GM23338 (cell line): ENCODE results near the gene ZFAND6. TPM values are rescaled to one million over a fixed set of nuclear protein-coding genes. Genes with fewer than 3 reads are reported as not detected.

ENCODE experiments used
- ATAC-seq: fragments of 200-7000 bp; cut with Tn5 transposase; 3 replicates; pipeline ENCODE4 v1.9.1; 2020
- DNase-seq: peaks from one replicate; pipeline ENCODE4 v3.0.0-alpha.2; 2015; ENCODE audit warnings: low spot score
- H2AFZ ChIP-seq: fragments of 200-600 bp; sonication (generic); 2 replicates; pipeline ENCODE4 v1.8.0; 2016; ENCODE audit warnings: antibody characterized with exemption, mild to moderate bottlenecking, moderate library complexity
- H3F3A ChIP-seq: fragments of 200-600 bp; sonication (generic); replicated peaks from 2 replicates; pipeline ENCODE4 v1.8.0; 2017; ENCODE audit warnings: antibody characterized with exemption, mixed run types, low read depth
- H3K27ac ChIP-seq: fragments of 200-600 bp; sonication (generic); 2 replicates; pipeline ENCODE4 v1.6.1; 2016; ENCODE audit warnings: low read depth
- H3K27me3 ChIP-seq: fragments of 200-600 bp; sonication (generic); 2 replicates; pipeline ENCODE4 v1.8.0; 2016; ENCODE audit warnings: mild to moderate bottlenecking, mixed run types, moderate library complexity; ENCODE audit not compliant: insufficient read depth
- H3K36me3 ChIP-seq: fragments of 200-600 bp; sonication (generic); 2 replicates; pipeline ENCODE4 v1.8.0; 2016; ENCODE audit warnings: mild to moderate bottlenecking; ENCODE audit not compliant: insufficient read depth
- H3K4me1 ChIP-seq: fragments of 200-600 bp; sonication (generic); 2 replicates; pipeline ENCODE4 v1.8.0; 2016; ENCODE audit warnings: mild to moderate bottlenecking, moderate library complexity; ENCODE audit not compliant: insufficient read depth
- H3K4me2 ChIP-seq: fragments of 200-600 bp; sonication (generic); 2 replicates; pipeline ENCODE4 v1.7.1; 2017; ENCODE audit warnings: mixed run types
- H3K4me3 ChIP-seq: fragments of 200-600 bp; sonication (generic); 2 replicates; pipeline ENCODE4 v1.6.1; 2016; ENCODE audit warnings: mixed run types
- H3K79me2 ChIP-seq: fragments of 200-600 bp; sonication (generic); replicated peaks from 2 replicates; pipeline ENCODE4 v1.8.0; 2017; ENCODE audit warnings: mild to moderate bottlenecking; ENCODE audit not compliant: insufficient read depth
- H3K9me2 ChIP-seq: fragments of 200-600 bp; sonication (generic); 2 replicates; pipeline ENCODE4 v1.8.0; 2017; ENCODE audit not compliant: insufficient read depth
- H4K20me1 ChIP-seq: fragments of 200-600 bp; sonication (generic); replicated peaks from 2 replicates; pipeline ENCODE4 v1.8.0; 2017; ENCODE audit warnings: mild to moderate bottlenecking; ENCODE audit not compliant: insufficient read depth
- H3K27ac Mint-ChIP-seq: 2 replicates; pipeline ENCODE4 v1.8.0; 2020; ENCODE audit warnings: inconsistent platforms, mild to moderate bottlenecking, moderate library complexity, mixed read lengths
- H3K27me3 Mint-ChIP-seq: 3 replicates; pipeline ENCODE4 v1.8.0; 2022; ENCODE audit warnings: low read depth, mild to moderate bottlenecking, moderate library complexity, mixed read lengths, inconsistent platforms; ENCODE audit not compliant: insufficient read depth, poor library complexity
- H3K36me3 Mint-ChIP-seq: 3 replicates; pipeline ENCODE4 v1.8.0; 2021; ENCODE audit warnings: low read depth, mild to moderate bottlenecking, inconsistent platforms, moderate library complexity, mixed read lengths
- H3K4me1 Mint-ChIP-seq: 3 replicates; pipeline ENCODE4 v1.8.0; 2020; ENCODE audit warnings: mild to moderate bottlenecking, inconsistent platforms, mixed read lengths
- H3K4me3 Mint-ChIP-seq: 3 replicates; pipeline ENCODE4 v1.8.0; 2021; ENCODE audit warnings: moderate library complexity, mild to moderate bottlenecking, inconsistent platforms, mixed read lengths
- H3K9me3 Mint-ChIP-seq: 3 replicates; pipeline ENCODE4 v1.8.0; 2020; ENCODE audit warnings: moderate library complexity, mild to moderate bottlenecking, inconsistent platforms, mixed read lengths
- CREB1 ChIP-seq: fragments of 250-450 bp; sonication (Bioruptor Pico); IDR thresholded peaks from 2 replicates; pipeline ENCODE4 v1.5.0; 2020; ENCODE audit warnings: low read depth, mild to moderate bottlenecking, moderate library complexity
- CTCF ChIP-seq, 2 experiments: fragments of 200-600 bp in 1 of 2; sonication (generic) in 1 of 2; conservative IDR thresholded peaks; 2 replicates each; pipeline versions ENCODE4 v1.5.1 to v1.6.1; 2016 to 2017; ENCODE audit warnings: antibody characterized with exemption in 2 of 2, low read depth in 2 of 2, mild to moderate bottlenecking in 2 of 2, moderate library complexity in 1 of 2
- ETS1 ChIP-seq: IDR thresholded peaks from 2 replicates; pipeline ENCODE4 v1.6.1; 2016; ENCODE audit warnings: antibody characterized with exemption
- EZH2 ChIP-seq: fragments of 200-600 bp; sonication (generic); IDR thresholded peaks from one replicate; pipeline ENCODE4 v1.8.0; 2017; ENCODE audit warnings: antibody characterized with exemption, mild to moderate bottlenecking, low read depth; ENCODE audit not compliant: unreplicated experiment
- EZH2phosphoT487 ChIP-seq: fragments of 200-600 bp; sonication (generic); IDR thresholded peaks from one replicate; pipeline ENCODE4 v1.8.1; 2018; ENCODE audit warnings: antibody characterized with exemption; ENCODE audit not compliant: unreplicated experiment
- JUNB ChIP-seq: IDR thresholded peaks from one replicate; pipeline ENCODE4 v1.6.1; 2016; ENCODE audit warnings: antibody characterized with exemption; ENCODE audit not compliant: unreplicated experiment
- NANOG ChIP-seq: IDR thresholded peaks from 2 replicates; pipeline ENCODE4 v1.6.1; 2016; ENCODE audit warnings: antibody characterized with exemption, borderline replicate concordance
- POLR2AphosphoS5 ChIP-seq: IDR thresholded peaks from 2 replicates; pipeline ENCODE4 v1.6.1; 2016; ENCODE audit warnings: antibody characterized with exemption, low read depth
- REST ChIP-seq: IDR thresholded peaks from one replicate; pipeline ENCODE4 v1.6.1; 2018; ENCODE audit warnings: antibody characterized with exemption; ENCODE audit not compliant: unreplicated experiment
- STAT1 ChIP-seq: IDR thresholded peaks from one replicate; pipeline ENCODE4 v1.6.1; 2016; ENCODE audit warnings: antibody characterized with exemption; ENCODE audit not compliant: unreplicated experiment
- ZNF114 ChIP-seq: fragments of 250-450 bp; sonication (Bioruptor Pico); IDR thresholded peaks from 2 replicates; pipeline ENCODE4 v1.5.0; 2020; ENCODE audit warnings: mild to moderate bottlenecking, moderate library complexity
- ZNF331 ChIP-seq: fragments of 250-450 bp; sonication (Bioruptor Pico); IDR thresholded peaks from 2 replicates; pipeline ENCODE4 v1.5.0; 2020; ENCODE audit warnings: low read depth, mild to moderate bottlenecking, moderate library complexity
- ZNF462 ChIP-seq: fragments of 250-450 bp; sonication (Bioruptor Pico); IDR thresholded peaks from 2 replicates; pipeline ENCODE4 v1.5.0; 2020; ENCODE audit warnings: mild to moderate bottlenecking, moderate library complexity
- polyA plus RNA-seq: library from polyadenylated mRNA; unstranded; fragments of >200 nt; fragmentation: Nextera tagmentation; extraction: Ambion mirVana; gene quantifications from 2 replicates; pipeline ENCODE4 v1.2.1, GENCODE V29; 2016
- total RNA-seq: library from RNA; depleted of rRNA; stranded (reverse); fragments of >200 nt; shearing (Covaris generic); gene quantifications from 2 replicates; pipeline ENCODE4 v1.2.3, GENCODE V29; 2014

ZFAND6 gene
- total and polyA plus RNA-seq, 2 experiments from 2014 or later: 205 to 292 TPM

- Histone ChIP-seq H4K20me1 (no peaks in the 10 kb centered on the region; the same call in 1 of the 2 replicates), H2AFZ (no peak overlapping the region), H3K4me1 (no peaks in the 10 kb centered on the region), H3F3A (no peaks in the 10 kb centered on the region), H3K27me3 (no peaks in the 10 kb centered on the region), H3K27ac (no peak overlapping the region), H3K4me2 (no peak overlapping the region), H3K4me3 (no peak overlapping the region), H3K79me2 (no peaks in the 10 kb centered on the region), H3K9me2 (no peaks in the 10 kb centered on the region), H3K36me3 (no peaks in the 10 kb centered on the region)
- no peaks in the 10 kb centered on the region; the same call in 2 of the 3 replicates for H3K4me1 Mint-ChIP-seq
- ATAC-seq (no peak), DNase-seq (no peak)
- peaks cover 1% of the 10 kb centered on the region for H3K27me3 Mint-ChIP-seq
- peaks cover 32% of the 10 kb centered on the region for H3K36me3 Mint-ChIP-seq
- H3K27ac Mint-ChIP-seq: no peak overlapping the region
- peaks cover 2% of the 10 kb centered on the region; the same call in 1 of the 3 replicates for H3K9me3 Mint-ChIP-seq
- TF ChIP-seq CTCF (conservative IDR thresholded peaks at IDR 0.05; ENCODE audit: low read depth in 2 of 2) (no peak), STAT1 (no peak), ZNF462 (no peak), ZNF331 (no peak), ZNF114 (CRISPR knock-in tag) (no peak), EZH2phosphoT487 (no peak), CREB1 (no peak), ETS1 (no peak), REST (no peak), POLR2AphosphoS5 (no peak), NANOG (no peak), JUNB (no peak), EZH2 (no peak)
- H3K4me3 Mint-ChIP-seq: no peak overlapping the region
These were observed 111.1 kb downstream of the ZFAND6 start for GRCh38 chr15:80170596-80170995.
